Measurements from ENCODE around the gene LPAR1. TPM values are rescaled to one million over a fixed set of nuclear protein-coding genes. Genes with fewer than 3 reads are reported as not detected.

The LPAR1 gene
- total RNA-seq, 1 experiment from 2014 or later, result 4.9 TPM

GRCh38 chr9:111001526-111001925, 36.7 kb downstream of the LPAR1 start:
- ATAC-seq, result no peak
- Mint-ChIP-seq H3K27me3 (ENCODE audit: low read depth) (no peaks in the 10 kb centered on the region), H3K27ac (no peak overlapping the region), H3K4me1 (peaks cover 10% of the 10 kb centered on the region), H3K4me3 (no peak overlapping the region), H3K9me3 (peaks cover 8% of the 10 kb centered on the region), H3K36me3 (peaks cover 3% of the 10 kb centered on the region)
- CTCF ChIA-PET, result no interaction called here
- DNase-seq (ENCODE audit: low spot score), result no peak
- POLR2A ChIA-PET, result no interaction called here
- TF ChIP-seq ZNF423 (CRISPR knock-in tag; IDR thresholded peaks at IDR 0.05), result no peak
- no peak for TF ChIP-seq ZNF232 (CRISPR knock-in tag; IDR thresholded peaks at IDR 0.05)
- no peak for TF ChIP-seq CTCF (IDR thresholded peaks at IDR 0.05)
- TF ChIP-seq PRDM15 (CRISPR knock-in tag; IDR thresholded peaks at IDR 0.05), result no peak
- no peak for TF ChIP-seq ZBTB43 (CRISPR knock-in tag; IDR thresholded peaks at IDR 0.05)
- TF ChIP-seq ZNF532 (CRISPR knock-in tag; IDR thresholded peaks at IDR 0.05; ENCODE audit: borderline replicate concordance), result no peak
- TF ChIP-seq FOXP4 (CRISPR knock-in tag; IDR thresholded peaks at IDR 0.05), result no peak
- no peak for TF ChIP-seq ZNF121 (CRISPR knock-in tag; IDR thresholded peaks at IDR 0.05)
- TF ChIP-seq E2F1 (CRISPR knock-in tag; IDR thresholded peaks at IDR 0.05), result no peak
- no peak for TF ChIP-seq SMAD4 (CRISPR knock-in tag; IDR thresholded peaks at IDR 0.05)
- no peak for TF ChIP-seq SMAD3 (CRISPR knock-in tag; IDR thresholded peaks at IDR 0.05; ENCODE audit: borderline replicate concordance)
- TF ChIP-seq HMGXB4 (CRISPR knock-in tag; IDR thresholded peaks at IDR 0.05), result no peak
- no peak for TF ChIP-seq ZNF416 (CRISPR knock-in tag; IDR thresholded peaks at IDR 0.05)
- no peak for TF ChIP-seq TP53 (CRISPR knock-in tag; IDR thresholded peaks at IDR 0.05)
- no peak for TF ChIP-seq USF1 (CRISPR knock-in tag; IDR thresholded peaks at IDR 0.05)
- no peak for TF ChIP-seq CBFB (CRISPR knock-in tag; IDR thresholded peaks at IDR 0.05; ENCODE audit: low read depth)
- no peak for TF ChIP-seq E2F4 (CRISPR knock-in tag; IDR thresholded peaks at IDR 0.05; ENCODE audit: borderline replicate concordance, low read depth)
- no peak for TF ChIP-seq NR1H2 (CRISPR knock-in tag; IDR thresholded peaks at IDR 0.05)
- no peak for TF ChIP-seq RELA (CRISPR knock-in tag; IDR thresholded peaks at IDR 0.05; ENCODE audit: borderline replicate concordance)
- no peak for TF ChIP-seq NFE2L1 (CRISPR knock-in tag; IDR thresholded peaks at IDR 0.05)
